H1 (cell line): Measurements from ENCODE around the gene FOXK1. TPM values are rescaled to one million over a fixed set of nuclear protein-coding genes. Genes with fewer than 3 reads are reported as not detected.

Experiments used
- CHD7 ChIP-seq: fragments of 300-600 bp; sonication (generic); IDR thresholded peaks from 2 replicates; pipeline ENCODE4 v1.7.1; 2012; ENCODE audit warnings: low read length, moderate library complexity, mild to moderate bottlenecking, inconsistent platforms; ENCODE audit not compliant: insufficient replicate concordance
- CTCF ChIP-seq, 3 experiments: IDR thresholded peaks; 1 replicate in 2 of 3; 2 replicates in 1 of 3; pipeline versions ENCODE4 v1.5.1 to v1.6.1; 2011; ENCODE audit warnings: low read length in 3 of 3, mild to moderate bottlenecking in 3 of 3, inconsistent platforms in 2 of 3, low read depth in 1 of 3, moderate library complexity in 1 of 3; ENCODE audit not compliant: insufficient read depth in 1 of 3; ENCODE audit errors: control extremely low read depth in 1 of 3
- HDAC2 ChIP-seq, 2 experiments: fragments of 300-600 bp in 1 of 2; sonication (generic) in 1 of 2; IDR thresholded peaks; 2 replicates each; pipeline ENCODE4 v1.6.1; 2011 to 2012; ENCODE audit warnings: low read depth in 2 of 2, low read length in 2 of 2, mild to moderate bottlenecking in 2 of 2, moderate library complexity in 2 of 2, borderline replicate concordance in 1 of 2, inconsistent platforms in 1 of 2
- KDM4A ChIP-seq: IDR thresholded peaks from one replicate; pipeline ENCODE4 v1.7.1; 2012; ENCODE audit warnings: low read depth, mild to moderate bottlenecking, moderate library complexity, low read length, inconsistent platforms; ENCODE audit not compliant: severe bottlenecking
- RNF2 ChIP-seq: fragments of 200-900, 300-1000 bp; sonication (generic); IDR thresholded peaks from 2 replicates; pipeline ENCODE4 v1.7.1; 2016; ENCODE audit warnings: borderline replicate concordance, low read depth, mild to moderate bottlenecking, antibody characterized with exemption, low read length; ENCODE audit not compliant: poor library complexity, severe bottlenecking; ENCODE audit errors: missing control alignments
- TAF1 ChIP-seq: IDR thresholded peaks from 2 replicates; pipeline ENCODE4 v1.6.1; 2011; ENCODE audit warnings: mild to moderate bottlenecking, low read depth, low read length
- TBP ChIP-seq: IDR thresholded peaks from 2 replicates; pipeline ENCODE4 v1.6.1; 2011; ENCODE audit warnings: low read depth, low read length, improper control_type of control experiment
- polyA plus RNA-seq, 7 experiments: library from polyadenylated mRNA; depleted of rRNA in 3 of 7; stranded (reverse) in 5 of 7; unstranded in 2 of 7; fragments of >200 nt in 5 of 7; fragments of 200-250 nt in 2 of 7; gene quantifications; 1 replicate in 5 of 7; 2 replicates in 1 of 7; 4 replicates in 1 of 7; pipeline versions ENCODE4 v1.2.1 to v1.2.3, GENCODE V29; 2011 to 2013; ENCODE audit warnings: missing spikeins in 2 of 7, mixed read lengths in 2 of 7
- total RNA-seq: library from RNA; stranded (reverse); fragmentation: NEBNext Ultra II Directional; extraction: Animal tissue kit (Norgen Biotek cat#: 25700); gene quantifications from 2 replicates; pipeline ENCODE4 v1.2.1, GENCODE V29; 2021

FOXK1 gene
- total and polyA plus RNA-seq, 2 of the 8 experiments (the other 6 are each of a cell fraction or from before 2014, with no cell fraction given): 2.0 to 8.5 TPM

GRCh38 chr7:4737300-4737699 lies 55.2 kb downstream of the FOXK1 start (continued):
- TF ChIP-seq CHD7 (no peak), CTCF (IDR thresholded peaks at IDR 0.05; ENCODE audit: control extremely low read depth in 1 of 3, insufficient read depth in 1 of 3, low read depth in 1 of 3, low read length in 3 of 3) (no peak), HDAC2 (IDR thresholded peaks at IDR 0.05; ENCODE audit: borderline replicate concordance in 1 of 2, low read depth in 2 of 2, low read length in 2 of 2) (no peak), TBP (no peak), KDM4A (no peak), TAF1 (no peak), RNF2 (no peak)
